GM12878 (cell line): Measurements from ENCODE around the gene LIF.

Source experiments
- ATF7 ChIP-seq: fragments of 450-650 bp; IDR thresholded peaks from 2 replicates; pipeline ENCODE4 v1.6.1; 2016; ENCODE audit warnings: low read depth, mild to moderate bottlenecking
- CBX3 ChIP-seq: fragments of 200-600 bp; sonication (generic); IDR thresholded peaks from 2 replicates; pipeline ENCODE4 v1.6.1; 2016; ENCODE audit warnings: low read depth, borderline replicate concordance
- CTCF ChIP-seq, 3 experiments: IDR thresholded peaks in 2 of 3; conservative IDR thresholded peaks in 1 of 3; 2 replicates each; pipeline ENCODE4 v1.5.1; 2011; ENCODE audit warnings: low read depth in 3 of 3, low read length in 3 of 3, mild to moderate bottlenecking in 3 of 3, control low read depth in 2 of 3, moderate library complexity in 2 of 3, inconsistent platforms in 1 of 3, mixed read lengths in 1 of 3; ENCODE audit not compliant: control insufficient read depth in 2 of 3, insufficient read depth in 1 of 3; ENCODE audit errors: extremely low read depth in 1 of 3
- POLR2AphosphoS5 ChIP-seq: IDR thresholded peaks from 2 replicates; pipeline ENCODE4 v1.6.1; 2011; ENCODE audit warnings: mild to moderate bottlenecking, low read length, inconsistent platforms
- RCOR1 ChIP-seq: conservative IDR thresholded peaks from 2 replicates; pipeline ENCODE4 v1.6.1; 2012; ENCODE audit warnings: low read depth, low read length, improper control_type of control experiment
- TF ChIP-seq, protein P1 (sequence below): fragments of 450-650 bp; IDR thresholded peaks from 2 replicates; pipeline ENCODE4 v1.6.1; 2018; ENCODE audit warnings: borderline replicate concordance, mild to moderate bottlenecking; ENCODE audit not compliant: partially characterized antibody
- TF ChIP-seq, protein P2 (sequence below): IDR thresholded peaks from 2 replicates; pipeline ENCODE4 v1.6.1; 2012; ENCODE audit warnings: low read depth, low read length, improper control_type of control experiment

GRCh38 chr22:30289980-30290313 lies 43.4 kb upstream of the LIF start:
- TF ChIP-seq ATF7 (no peak), RCOR1 (no peak), CTCF (IDR thresholded peaks at IDR 0.05 in 2 of 3, conservative IDR thresholded peaks at IDR 0.05 in 1 of 3; ENCODE audit: control insufficient read depth in 2 of 3, extremely low read depth in 1 of 3, insufficient read depth in 1 of 3, low read depth in 3 of 3, low read length in 3 of 3) (no peak), CBX3 (no peak), POLR2AphosphoS5 (no peak)
- TF ChIP-seq, protein P1, sequence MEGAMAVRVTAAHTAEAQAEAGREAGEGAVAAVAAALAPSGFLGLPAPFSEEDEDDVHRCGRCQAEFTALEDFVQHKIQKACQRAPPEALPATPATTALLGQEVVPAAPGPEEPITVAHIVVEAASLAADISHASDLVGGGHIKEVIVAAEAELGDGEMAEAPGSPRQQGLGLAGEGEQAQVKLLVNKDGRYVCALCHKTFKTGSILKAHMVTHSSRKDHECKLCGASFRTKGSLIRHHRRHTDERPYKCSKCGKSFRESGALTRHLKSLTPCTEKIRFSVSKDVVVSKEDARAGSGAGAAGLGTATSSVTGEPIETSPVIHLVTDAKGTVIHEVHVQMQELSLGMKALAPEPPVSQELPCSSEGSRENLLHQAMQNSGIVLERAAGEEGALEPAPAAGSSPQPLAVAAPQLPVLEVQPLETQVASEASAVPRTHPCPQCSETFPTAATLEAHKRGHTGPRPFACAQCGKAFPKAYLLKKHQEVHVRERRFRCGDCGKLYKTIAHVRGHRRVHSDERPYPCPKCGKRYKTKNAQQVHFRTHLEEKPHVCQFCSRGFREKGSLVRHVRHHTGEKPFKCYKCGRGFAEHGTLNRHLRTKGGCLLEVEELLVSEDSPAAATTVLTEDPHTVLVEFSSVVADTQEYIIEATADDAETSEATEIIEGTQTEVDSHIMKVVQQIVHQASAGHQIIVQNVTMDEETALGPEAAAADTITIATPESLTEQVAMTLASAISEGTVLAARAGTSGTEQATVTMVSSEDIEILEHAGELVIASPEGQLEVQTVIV: no peak
- TF ChIP-seq, protein P2, sequence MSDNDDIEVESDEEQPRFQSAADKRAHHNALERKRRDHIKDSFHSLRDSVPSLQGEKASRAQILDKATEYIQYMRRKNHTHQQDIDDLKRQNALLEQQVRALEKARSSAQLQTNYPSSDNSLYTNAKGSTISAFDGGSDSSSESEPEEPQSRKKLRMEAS: no peak
